Activated naive CD4-positive, alpha-beta T cell treated with anti-CD3 and anti-CD28 coated beads for 36 hours (primary cell): ENCODE results near the gene ZNF598. TPM values are rescaled to one million over a fixed set of nuclear protein-coding genes. Genes with fewer than 3 reads are reported as not detected.
A peak's percentile ranks its signal among the peaks of the same experiment; 100 is the strongest.

Experiments used
- CTCF ChIA-PET: fragments of 350-600 bp; sonication (Branson Sonifier 250); formaldehyde crosslinking; loops from one replicate; lab custom pipeline; 2021; ENCODE audit warnings: antibody characterized with exemption; lab: Charles Lee
- DNase-seq: peaks from one replicate; pipeline ENCODE4 v3.0.0-alpha.2; 2020
- H3K27ac Mint-ChIP-seq: one replicate; pipeline ENCODE4 v1.8.0; 2021; ENCODE audit warnings: mild to moderate bottlenecking, mixed read lengths
- H3K27me3 Mint-ChIP-seq: one replicate; pipeline ENCODE4 v1.8.0; 2021; ENCODE audit warnings: low read depth, mixed read lengths
- H3K36me3 Mint-ChIP-seq: one replicate; pipeline ENCODE4 v1.8.0; 2021; ENCODE audit warnings: low read depth, mixed read lengths
- H3K4me1 Mint-ChIP-seq: one replicate; pipeline ENCODE4 v1.8.0; 2021; ENCODE audit warnings: low read depth, mixed read lengths
- H3K4me3 Mint-ChIP-seq: one replicate; pipeline ENCODE4 v1.8.0; 2021; ENCODE audit warnings: mild to moderate bottlenecking, moderate library complexity, mixed read lengths
- H3K9me3 Mint-ChIP-seq: one replicate; pipeline ENCODE4 v1.8.0; 2021; ENCODE audit warnings: mixed read lengths
- intact Hi-C: fragments of 100-400 bp; cut with micrococcal nuclease; formaldehyde crosslinking; loops from one replicate; pipeline ENCODE4 v1.15.1; 2023
- total RNA-seq, 2 experiments: library from RNA; stranded (reverse); gene quantifications; one replicate each; pipeline ENCODE4 v1.2.3, GENCODE V29; 2021

The ZNF598 gene
- total RNA-seq, 2 experiments from 2014 or later, result 88.8 to 93.5 TPM

DNA sequence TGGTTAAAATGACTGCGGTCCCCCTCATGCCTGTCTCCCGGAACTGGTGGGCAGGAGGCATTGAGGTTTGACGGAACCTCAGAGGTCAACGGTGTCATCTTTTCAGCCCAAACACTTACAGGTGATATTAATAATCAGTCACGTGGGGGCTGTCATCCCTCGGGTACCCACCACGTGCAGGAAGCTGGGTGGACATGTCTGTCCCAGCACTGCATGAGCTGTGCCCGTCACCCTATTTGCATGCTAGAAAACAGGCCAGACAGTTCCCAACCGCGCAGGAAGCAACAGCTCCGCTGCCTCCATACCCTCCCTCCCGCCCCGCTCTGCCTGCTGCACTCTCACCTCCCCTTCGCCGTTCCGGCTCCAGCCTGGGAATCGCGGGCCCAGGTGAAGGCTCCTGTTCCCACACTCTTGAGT is 18.5 kb downstream of the ZNF598 start:
- no peaks in the 10 kb centered on the region for H3K9me3 Mint-ChIP-seq
- intact Hi-C loops, result no loop called here
- peak; percentile 76 for DNase-seq
- no peak overlapping the region for H3K27ac Mint-ChIP-seq
- peaks cover 24% of the 10 kb centered on the region for H3K27me3 Mint-ChIP-seq
- CTCF ChIA-PET, result interaction anchor here (0.5 to 1.2 kb wide), 4 partner anchors 9 to 149 kb away, joined by 3 to 4 read pairs (median 3); partner anchors contain the start of genes NTHL1 and TSC2
- peaks cover 24% of the 10 kb centered on the region for H3K4me1 Mint-ChIP-seq
- peaks cover 11% of the 10 kb centered on the region for H3K36me3 Mint-ChIP-seq
- H3K4me3 Mint-ChIP-seq, result peak overlapping the region; percentile 65

GRCh38 chr16:1990351-1991134 is 19.1 kb downstream of the ZNF598 start:
- H3K27me3 Mint-ChIP-seq, result peaks cover 24% of the 10 kb centered on the region
- peak; percentile 45 for DNase-seq
- H3K4me1 Mint-ChIP-seq, result peaks cover 24% of the 10 kb centered on the region
- CTCF ChIA-PET, result interaction anchor here (0.9 to 1.2 kb wide), 3 partner anchors 8 to 150 kb away, joined by 3 to 4 read pairs (median 3); partner anchors contain the start of genes NTHL1 and TSC2
- intact Hi-C loops, result no loop called here
- peaks cover 11% of the 10 kb centered on the region for H3K36me3 Mint-ChIP-seq
- H3K27ac Mint-ChIP-seq, result no peak overlapping the region
- H3K4me3 Mint-ChIP-seq, result peak overlapping the region; percentile 65
- no peaks in the 10 kb centered on the region for H3K9me3 Mint-ChIP-seq

DNA sequence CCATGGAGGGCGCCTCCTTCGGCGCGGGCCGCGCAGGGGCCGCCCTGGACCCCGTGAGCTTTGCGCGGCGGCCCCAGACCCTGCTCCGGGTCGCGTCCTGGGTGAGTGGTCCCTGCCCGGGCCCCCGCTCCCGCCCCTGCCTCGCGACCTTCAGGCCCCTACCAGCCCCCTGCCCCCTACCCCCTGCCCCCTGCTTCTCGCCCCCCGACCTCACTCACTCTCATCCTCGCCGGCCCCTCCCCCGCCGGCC is 19.6 kb downstream of the ZNF598 start:
- Mint-ChIP-seq H3K27ac (no peak overlapping the region), H3K27me3 (peaks cover 24% of the 10 kb centered on the region), H3K4me3 (no peak overlapping the region), H3K36me3 (peaks cover 9% of the 10 kb centered on the region), H3K9me3 (no peaks in the 10 kb centered on the region), H3K4me1 (peaks cover 24% of the 10 kb centered on the region)
- intact Hi-C loops, result no loop called here
- DNase-seq, result no peak
- CTCF ChIA-PET, result interaction anchor here (0.9 to 1.2 kb wide), 2 partner anchors 8 to 151 kb away, joined by 3 to 4 read pairs; no protein-coding TSS in a partner anchor

DNA sequence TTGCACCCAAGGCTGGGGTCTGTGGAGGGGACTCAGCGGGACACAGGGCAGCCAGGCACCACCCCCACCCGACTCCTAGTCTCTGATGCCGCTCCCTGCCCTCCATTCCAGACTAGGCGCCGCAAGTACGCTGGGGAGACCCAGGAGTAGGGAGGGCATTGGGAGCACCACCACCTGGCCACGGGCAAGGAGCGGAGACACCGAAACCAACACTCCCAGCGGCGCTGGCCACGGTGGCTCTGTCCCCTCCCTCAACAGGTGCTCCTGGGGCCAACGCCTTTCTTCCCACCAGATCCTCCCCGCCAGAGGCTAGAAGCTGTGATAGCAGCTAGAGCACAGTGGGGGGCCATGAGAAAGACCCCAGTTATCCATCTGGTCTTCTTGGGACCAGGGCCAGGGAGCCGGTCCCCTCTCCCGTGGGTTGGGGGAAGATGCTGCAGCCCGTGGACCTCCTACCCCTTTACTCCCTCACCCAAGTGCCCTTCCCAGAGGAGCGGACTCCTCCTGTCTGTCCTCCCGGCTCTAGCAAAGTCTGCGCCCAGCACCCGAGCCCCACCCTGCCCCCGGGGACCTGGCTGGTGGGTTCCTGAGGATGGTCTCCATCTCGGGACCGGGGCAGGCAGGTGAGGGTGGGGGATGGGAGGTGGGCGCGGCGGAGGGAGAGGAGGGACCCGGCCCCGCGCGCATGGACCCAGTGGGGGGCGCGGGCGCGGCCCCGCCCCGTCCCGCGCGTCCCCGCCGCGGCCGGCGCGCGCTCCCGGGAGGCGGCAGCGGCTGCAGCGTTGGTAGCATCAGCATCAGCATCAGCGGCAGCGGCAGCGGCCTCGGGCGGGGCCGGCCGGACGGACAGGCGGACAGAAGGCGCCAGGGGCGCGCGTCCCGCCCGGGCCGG is 20.2 kb downstream of the ZNF598 start, which contains the start of gene SYNGR3:
TSS of gene SYNGR3 (plus strand) at position 762 of the 892 bp plus-strand sequence. CDS start 133 bp downstream, outside the sequence.
- Mint-ChIP-seq H3K4me1 (peaks cover 29% of the 10 kb centered on the region), H3K27ac (no peak within 1 kb of the TSS), H3K4me3 (peak within 1 kb of the TSS; percentile 65), H3K36me3 (peaks cover 9% of the 10 kb centered on the region), H3K27me3 (peaks cover 24% of the 10 kb centered on the region), H3K9me3 (no peaks in the 10 kb centered on the region)
- CTCF ChIA-PET, result no interaction called here
- no peak for DNase-seq
- intact Hi-C loops, result no loop called here

- Mint-ChIP-seq H3K9me3 (no peaks in the 10 kb centered on the region), H3K27me3 (peaks cover 35% of the 10 kb centered on the region), H3K4me1 (peaks cover 24% of the 10 kb centered on the region), H3K4me3 (no peak overlapping the region), H3K36me3 (peaks cover 9% of the 10 kb centered on the region), H3K27ac (no peak overlapping the region)
- CTCF ChIA-PET, result interaction anchor here (2.7 kb wide), 1 partner anchor 17 kb away, joined by 9 read pairs; no protein-coding TSS in a partner anchor
- DNase-seq, result no peak
- intact Hi-C loops, result no loop called here
These were observed 22.4 kb downstream of the ZNF598 start for GRCh38 chr16:1987198-1987597.

DNA sequence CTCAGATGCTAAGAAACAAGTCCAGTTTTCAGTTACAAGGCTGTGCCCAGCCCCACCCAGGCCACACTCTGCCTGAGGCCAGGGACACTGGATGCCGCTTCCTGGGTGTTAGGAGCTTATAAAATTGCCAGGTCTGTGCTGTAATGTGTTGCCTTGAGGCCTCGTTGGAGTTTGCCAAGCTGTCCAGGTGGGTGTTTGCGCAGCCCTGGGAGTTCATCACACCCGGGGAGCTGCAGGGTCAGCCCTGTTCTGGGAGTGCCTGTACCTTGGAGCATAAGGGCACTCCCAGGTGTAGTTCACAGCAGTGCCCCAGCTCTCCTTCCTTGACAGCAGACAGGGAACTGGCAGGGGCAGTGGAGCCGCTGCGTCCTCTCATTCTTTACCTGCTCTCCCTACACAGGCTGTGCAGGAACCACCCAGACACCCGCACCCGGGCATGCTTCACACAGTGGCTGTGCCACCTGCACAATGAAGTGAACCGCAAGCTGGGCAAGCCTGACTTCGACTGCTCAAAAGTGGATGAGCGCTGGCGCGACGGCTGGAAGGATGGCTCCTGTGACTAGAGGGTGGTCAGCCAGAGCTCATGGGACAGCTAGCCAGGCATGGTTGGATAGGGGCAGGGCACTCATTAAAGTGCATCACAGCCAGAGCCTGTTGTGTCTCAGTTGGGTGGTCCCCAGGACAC is 24.0 kb downstream of the ZNF598 start:
- peaks cover 35% of the 10 kb centered on the region for H3K27me3 Mint-ChIP-seq
- H3K4me3 Mint-ChIP-seq, result peak overlapping the region; percentile 80
- intact Hi-C loops, result loop anchor here (2.0 kb wide), 1 partner anchor 21 kb away; the partner anchor contains the start of gene RPS2
- CTCF ChIA-PET, result interaction anchor here (0.7 to 2.7 kb wide), 3 partner anchors 10 to 45 kb away, joined by 3 to 9 read pairs (median 4); no protein-coding TSS in a partner anchor
- peaks cover 9% of the 10 kb centered on the region for H3K36me3 Mint-ChIP-seq
- DNase-seq, result no peak
- H3K9me3 Mint-ChIP-seq, result no peaks in the 10 kb centered on the region
- no peak overlapping the region for H3K27ac Mint-ChIP-seq
- H3K4me1 Mint-ChIP-seq, result peaks cover 15% of the 10 kb centered on the region

DNA sequence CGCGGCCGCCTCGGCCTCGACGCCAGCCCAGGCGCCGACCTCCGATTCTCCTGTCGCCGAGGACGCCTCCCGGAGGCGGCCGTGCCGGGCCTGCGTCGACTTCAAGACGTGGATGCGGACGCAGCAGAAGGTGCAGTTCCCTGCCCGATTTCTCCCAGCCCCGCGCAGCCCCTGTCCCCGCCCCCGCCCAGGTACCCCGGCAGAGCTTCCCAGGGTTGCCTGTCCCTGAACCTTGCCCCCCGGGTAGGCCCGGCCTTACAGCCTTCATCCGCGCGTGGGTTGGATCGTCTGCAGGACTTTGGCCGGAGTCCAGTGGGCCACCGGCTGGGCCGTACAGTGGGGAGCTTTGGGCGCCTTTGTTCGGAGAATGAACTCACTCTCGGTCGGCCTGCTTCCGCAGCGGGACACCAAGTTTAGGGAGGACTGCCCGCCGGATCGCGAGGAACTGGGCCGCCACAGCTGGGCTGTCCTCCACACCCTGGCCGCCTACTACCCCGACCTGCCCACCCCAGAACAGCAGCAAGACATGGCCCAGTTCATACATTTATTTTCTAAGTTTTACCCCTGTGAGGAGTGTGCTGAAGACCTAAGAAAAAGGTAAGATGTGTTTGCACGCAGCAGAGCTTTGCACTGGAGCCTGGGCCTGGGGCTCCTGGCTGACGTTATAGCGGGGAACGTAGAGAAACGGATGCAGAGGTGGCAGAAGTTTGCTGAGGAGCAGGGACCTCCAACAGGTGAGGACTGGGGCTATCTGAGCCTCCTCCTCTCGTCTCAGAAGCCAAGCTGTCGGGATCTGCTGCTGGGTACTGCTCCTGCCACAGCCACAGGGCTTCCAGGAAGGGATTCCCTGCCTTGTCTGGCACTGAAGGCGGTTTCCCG is 25.0 kb downstream of the ZNF598 start:
- Mint-ChIP-seq H3K36me3 (peaks cover 9% of the 10 kb centered on the region), H3K4me1 (peaks cover 12% of the 10 kb centered on the region), H3K27me3 (peaks cover 34% of the 10 kb centered on the region), H3K4me3 (peak overlapping the region; percentile 80), H3K27ac (no peak overlapping the region), H3K9me3 (no peaks in the 10 kb centered on the region)
- intact Hi-C loops, result loop anchor here (1.0 to 2.0 kb wide), 2 partner anchors 13 to 20 kb away; partner anchors contain the start of gene RPS2
- no peak for DNase-seq
- CTCF ChIA-PET, result interaction anchor here (0.7 to 1.0 kb wide), 3 partner anchors 9 to 44 kb away, joined by 3 to 4 read pairs (median 3); no protein-coding TSS in a partner anchor

- H3K27ac Mint-ChIP-seq, result no peak within 1 kb of the TSS
- H3K36me3 Mint-ChIP-seq, result peaks cover 11% of the 10 kb centered on the region
- intact Hi-C loops, result loop anchor here (1.0 to 2.0 kb wide), 2 partner anchors 12 to 19 kb away; partner anchors contain the start of gene RPS2
- peaks cover 10% of the 10 kb centered on the region for H3K4me1 Mint-ChIP-seq
- peak within 1 kb of the TSS; percentile 80 for H3K4me3 Mint-ChIP-seq
- H3K9me3 Mint-ChIP-seq, result no peaks in the 10 kb centered on the region
- CTCF ChIA-PET, result interaction anchor here (0.9 kb wide), 1 partner anchor 20 kb away, joined by 3 read pairs; no protein-coding TSS in a partner anchor
- DNase-seq, result peak; percentile 74
- H3K27me3 Mint-ChIP-seq, result peaks cover 26% of the 10 kb centered on the region
These were observed 25.9 kb downstream of the ZNF598 start, which contains the start of gene GFER for GRCh38 chr16:1983544-1984346. Gene GFER, plus strand, starts transcription at chr16:1984193. Its CDS starts 26 bp downstream, at chr16:1984219.

- Mint-ChIP-seq H3K27ac (no peak overlapping the region), H3K36me3 (peaks cover 15% of the 10 kb centered on the region), H3K9me3 (no peaks in the 10 kb centered on the region), H3K4me1 (peaks cover 10% of the 10 kb centered on the region), H3K4me3 (peak overlapping the region; percentile 80), H3K27me3 (peaks cover 22% of the 10 kb centered on the region)
- no peak for DNase-seq
- CTCF ChIA-PET, result interaction anchor here (0.7 to 1.4 kb wide), 3 partner anchors 7 to 31 kb away, joined by 3 to 4 read pairs (median 4); no protein-coding TSS in a partner anchor
- intact Hi-C loops, result no loop called here
These were observed 26.6 kb downstream of the ZNF598 start for GRCh38 chr16:1982991-1983543.

DNA sequence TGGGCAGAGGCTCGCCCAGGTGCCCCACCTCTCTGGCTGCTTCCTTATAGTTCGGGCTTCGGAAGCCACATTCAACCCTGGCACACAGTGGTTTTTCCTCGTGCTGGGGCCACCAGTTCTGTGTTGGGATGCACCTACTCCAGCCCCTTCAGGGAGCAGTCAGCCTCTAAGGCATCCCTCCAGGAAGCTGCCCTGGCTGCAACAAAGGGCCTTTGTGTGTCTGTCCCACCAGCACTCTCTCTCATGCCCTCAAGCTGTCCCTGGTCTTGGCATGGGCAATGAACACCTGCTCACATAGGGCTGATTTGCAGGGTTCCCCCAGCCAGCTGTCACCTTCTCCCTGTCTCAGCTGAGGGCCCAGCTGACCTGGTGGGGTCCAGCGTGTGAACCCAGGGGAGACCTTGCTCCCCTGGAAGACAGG is 27.6 kb downstream of the ZNF598 start:
- Mint-ChIP-seq H3K27me3 (peaks cover 22% of the 10 kb centered on the region), H3K27ac (no peak overlapping the region), H3K4me1 (peaks cover 10% of the 10 kb centered on the region), H3K36me3 (peaks cover 18% of the 10 kb centered on the region), H3K9me3 (no peaks in the 10 kb centered on the region), H3K4me3 (no peak overlapping the region)
- no peak for DNase-seq
- intact Hi-C loops, result no loop called here
- CTCF ChIA-PET, result interaction anchor here (0.7 to 1.4 kb wide), 2 partner anchors 9 to 32 kb away, joined by 4 read pairs; no protein-coding TSS in a partner anchor
